Measurements from ENCODE around the gene PTGES3L.
"Not testable (repeated sequence)": the region's sequence is repeated elsewhere in the genome, so short reads cannot be mapped to it uniquely, and the experiment has no call there.

Gene PTGES3L

DNA sequence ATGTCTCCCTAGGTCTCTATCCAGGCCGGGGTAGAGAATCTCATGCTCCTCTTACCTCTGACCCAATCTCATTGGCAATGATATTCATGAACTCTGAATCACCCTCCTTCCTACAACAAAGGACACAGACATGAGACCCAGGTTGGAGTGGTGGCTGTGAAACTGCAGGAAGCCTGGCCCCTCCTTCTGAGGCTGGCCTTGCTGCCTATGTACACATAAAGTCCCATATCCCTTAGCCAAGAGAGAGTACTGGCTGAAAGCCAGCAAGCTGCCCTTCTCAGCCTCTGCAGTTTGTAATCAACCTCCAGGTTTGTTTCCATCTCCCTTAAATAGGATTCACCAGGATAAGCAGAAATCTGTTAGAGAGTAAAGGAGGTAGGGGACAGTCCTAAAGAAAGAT lies 26.2 kb downstream of the PTGES3L start:
- no peaks in the 10 kb centered on the region for H3K4me1 ChIP-seq (ENCODE audit: control insufficient read depth, insufficient read depth, low read length)
- H3K9me3 ChIP-seq (ENCODE audit: control insufficient read depth, low read length), result no peaks in the 10 kb centered on the region
- no peak overlapping the region for H3K4me3 ChIP-seq (ENCODE audit: low read length)
- H3K36me3 ChIP-seq (ENCODE audit: control insufficient read depth, insufficient read depth, low read length), result peaks cover 11% of the 10 kb centered on the region
- no peak overlapping the region for H3K9ac ChIP-seq (ENCODE audit: low read length)
- no peaks in the 10 kb centered on the region for H3K27me3 ChIP-seq (ENCODE audit: control insufficient read depth, insufficient read depth, low read length)

DNA sequence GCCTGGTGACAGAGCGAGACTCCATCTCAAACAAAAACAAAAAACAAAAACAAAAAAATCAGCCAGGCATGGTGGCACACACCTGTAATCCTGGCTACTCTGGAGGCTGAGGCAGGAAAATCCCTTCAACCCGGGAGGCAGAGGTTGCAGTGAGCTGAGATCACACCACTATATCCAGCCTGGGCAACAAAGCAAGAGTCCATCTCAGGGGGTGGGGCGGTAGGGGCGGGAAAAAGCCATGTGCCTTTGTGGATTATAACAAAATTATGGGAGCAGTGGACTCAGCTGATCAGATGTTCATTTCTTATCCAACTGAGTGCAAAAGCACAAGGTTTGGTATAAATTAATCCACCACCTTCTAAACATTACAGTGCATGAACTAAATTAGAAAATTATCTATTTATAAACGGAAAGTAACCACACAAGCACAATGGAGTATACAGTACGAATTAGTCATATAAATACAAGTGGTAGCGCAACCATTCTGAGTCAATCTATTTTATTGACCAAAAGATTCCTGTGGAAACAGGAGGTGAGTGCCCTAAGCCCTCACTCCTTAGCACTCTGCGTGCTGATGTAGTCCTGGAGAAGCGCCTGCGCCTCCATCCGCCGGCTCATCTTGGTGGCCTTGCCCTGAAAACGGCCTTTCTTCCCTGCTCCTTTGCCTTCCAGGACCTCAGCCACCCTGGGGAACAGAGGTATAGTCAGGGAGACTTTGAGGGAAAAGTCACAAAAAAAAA lies 29.7 kb downstream of the PTGES3L start:
- Histone ChIP-seq H3K4me1 (ENCODE audit: control insufficient read depth, insufficient read depth, low read length) (no peaks in the 10 kb centered on the region), H3K9ac (ENCODE audit: low read length) (no peak overlapping the region), H3K36me3 (ENCODE audit: control insufficient read depth, insufficient read depth, low read length) (peaks cover 4% of the 10 kb centered on the region), H3K4me3 (ENCODE audit: low read length) (no peak overlapping the region), H3K27me3 (ENCODE audit: control insufficient read depth, insufficient read depth, low read length) (no peaks in the 10 kb centered on the region), H3K9me3 (ENCODE audit: control insufficient read depth, low read length) (no peaks in the 10 kb centered on the region)

DNA sequence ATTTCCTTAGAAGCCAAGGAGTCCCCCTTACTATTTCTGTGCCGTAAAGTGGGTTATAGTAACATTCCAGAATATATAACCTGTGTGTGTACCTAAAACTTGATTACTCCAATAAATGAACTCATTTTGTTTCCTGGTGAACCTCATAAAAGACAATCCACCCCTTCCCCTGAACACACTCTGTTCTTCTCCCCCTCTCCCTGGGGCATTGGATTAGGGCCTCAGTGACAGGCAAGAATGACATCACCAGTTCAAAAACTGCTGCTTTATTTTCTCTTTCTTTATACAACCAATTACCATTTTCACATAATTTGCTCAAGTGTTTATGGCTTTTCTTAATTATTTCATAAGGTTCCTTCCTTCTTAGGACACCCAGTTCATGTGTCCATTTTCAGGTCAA lies 33.1 kb downstream of the PTGES3L start:
- Histone ChIP-seq H3K9ac (ENCODE audit: low read length) (no peak overlapping the region), H3K4me1 (ENCODE audit: control insufficient read depth, insufficient read depth, low read length) (no peaks in the 10 kb centered on the region)

DNA sequence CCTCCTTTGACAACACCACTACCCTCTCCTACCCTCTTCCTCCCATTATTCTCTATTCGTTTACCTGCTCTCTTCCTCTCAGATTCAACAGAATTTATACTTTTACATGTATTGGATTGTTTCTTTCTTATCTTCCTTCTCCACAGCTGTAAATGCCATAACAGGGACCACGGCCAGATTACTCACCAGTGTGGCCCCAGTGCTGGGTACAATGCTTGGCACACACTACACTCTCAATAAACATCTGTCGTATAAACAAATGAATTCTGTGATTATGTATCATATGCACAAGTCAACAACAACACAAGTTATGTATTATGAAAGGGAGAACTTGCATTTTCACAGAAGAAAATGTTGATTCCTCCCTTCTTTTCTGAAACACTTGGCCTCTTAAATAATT lies 35.7 kb downstream of the PTGES3L start:
- Histone ChIP-seq H3K4me3 (ENCODE audit: low read length) (no peak overlapping the region), H3K9me3 (ENCODE audit: control insufficient read depth, low read length) (no peaks in the 10 kb centered on the region)

More for the DNA sequence above, 33.1 kb downstream of the PTGES3L start:
- H3K36me3 ChIP-seq (ENCODE audit: control insufficient read depth, insufficient read depth, low read length), result no peaks in the 10 kb centered on the region
- H3K27me3 ChIP-seq (ENCODE audit: control insufficient read depth, insufficient read depth, low read length), result no peaks in the 10 kb centered on the region
- H3K4me3 ChIP-seq (ENCODE audit: low read length), result no peak overlapping the region
- no peaks in the 10 kb centered on the region for H3K9me3 ChIP-seq (ENCODE audit: control insufficient read depth, low read length)

DNA sequence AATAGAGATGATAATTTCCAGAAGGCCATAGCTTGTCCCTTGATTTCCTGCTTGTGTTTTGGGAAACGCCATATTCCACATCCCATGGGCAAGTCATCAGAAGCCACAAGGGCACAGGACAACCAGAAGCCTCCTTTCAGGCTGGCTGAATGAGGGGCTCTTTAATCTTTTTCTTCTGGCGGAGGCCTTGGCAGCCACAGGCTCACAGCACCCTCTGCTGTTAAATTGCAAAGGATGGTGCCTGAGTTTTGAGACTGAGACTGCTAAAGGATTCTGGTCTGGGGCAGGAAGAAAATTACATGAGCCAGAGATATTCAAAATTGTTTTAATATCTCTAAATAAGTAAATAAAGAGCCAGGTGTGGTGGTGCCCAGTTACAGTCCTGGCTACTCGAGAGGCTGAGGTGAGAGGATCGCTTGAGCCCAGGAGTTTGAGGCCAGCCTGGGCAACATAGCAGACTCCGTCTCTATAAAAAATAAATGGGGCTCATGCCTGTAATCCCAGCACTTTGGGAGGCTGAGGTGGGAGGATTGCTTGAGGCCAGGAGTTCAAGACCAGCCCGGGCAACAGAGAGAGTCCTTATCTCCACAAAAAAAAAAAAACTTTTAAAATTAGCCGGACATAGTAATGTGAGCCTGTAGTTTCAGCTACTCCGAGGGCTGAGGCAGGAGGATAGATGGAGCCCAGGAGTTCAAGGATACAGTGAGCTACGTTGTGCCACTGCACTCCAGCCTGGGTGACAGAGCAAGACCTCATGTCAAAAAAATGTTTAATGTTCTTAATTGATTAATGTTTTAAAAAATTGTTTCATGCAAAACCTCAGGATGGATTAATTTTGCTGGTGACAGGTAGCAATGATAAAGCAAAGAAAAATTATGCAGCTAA lies 41.9 kb downstream of the PTGES3L start:
- H3K4me3 ChIP-seq (ENCODE audit: low read length), result no peak overlapping the region
- no peaks in the 10 kb centered on the region for H3K4me1 ChIP-seq (ENCODE audit: control insufficient read depth, insufficient read depth, low read length)
- no peak overlapping the region for H3K9ac ChIP-seq (ENCODE audit: low read length)
- no peaks in the 10 kb centered on the region for H3K36me3 ChIP-seq (ENCODE audit: control insufficient read depth, insufficient read depth, low read length)
- no peaks in the 10 kb centered on the region for H3K27me3 ChIP-seq (ENCODE audit: control insufficient read depth, insufficient read depth, low read length)
- no peaks in the 10 kb centered on the region for H3K9me3 ChIP-seq (ENCODE audit: control insufficient read depth, low read length)

More for the DNA sequence above, 35.7 kb downstream of the PTGES3L start:
- no peaks in the 10 kb centered on the region for H3K36me3 ChIP-seq (ENCODE audit: control insufficient read depth, insufficient read depth, low read length)
- no peak overlapping the region for H3K9ac ChIP-seq (ENCODE audit: low read length)
- H3K4me1 ChIP-seq (ENCODE audit: control insufficient read depth, insufficient read depth, low read length), result no peaks in the 10 kb centered on the region
- H3K27me3 ChIP-seq (ENCODE audit: control insufficient read depth, insufficient read depth, low read length), result no peaks in the 10 kb centered on the region

DNA sequence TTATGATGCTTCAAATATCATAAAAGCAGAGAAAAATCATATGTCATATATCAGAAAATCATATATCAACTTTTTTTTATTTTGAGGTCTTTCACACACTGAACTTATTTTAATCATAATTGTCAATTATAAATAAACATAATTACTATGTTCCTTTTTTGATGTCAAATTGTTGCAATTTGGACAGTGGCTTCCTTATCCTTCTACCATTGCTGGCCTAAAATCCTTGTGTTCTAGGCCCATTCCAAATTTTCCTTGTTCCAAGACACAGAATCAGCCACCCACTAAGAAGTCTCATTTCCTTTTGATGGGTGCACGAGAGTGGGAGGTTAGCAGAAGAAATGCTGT lies 50.4 kb downstream of the PTGES3L start:
- no peaks in the 10 kb centered on the region for H3K27me3 ChIP-seq (ENCODE audit: control insufficient read depth, insufficient read depth, low read length)
- no peak overlapping the region for H3K4me3 ChIP-seq (ENCODE audit: low read length)
- H3K9ac ChIP-seq (ENCODE audit: low read length), result no peak overlapping the region
- no peaks in the 10 kb centered on the region for H3K36me3 ChIP-seq (ENCODE audit: control insufficient read depth, insufficient read depth, low read length)
- H3K9me3 ChIP-seq (ENCODE audit: control insufficient read depth, low read length), result no peaks in the 10 kb centered on the region
- H3K4me1 ChIP-seq (ENCODE audit: control insufficient read depth, insufficient read depth, low read length), result peaks cover 9% of the 10 kb centered on the region

DNA sequence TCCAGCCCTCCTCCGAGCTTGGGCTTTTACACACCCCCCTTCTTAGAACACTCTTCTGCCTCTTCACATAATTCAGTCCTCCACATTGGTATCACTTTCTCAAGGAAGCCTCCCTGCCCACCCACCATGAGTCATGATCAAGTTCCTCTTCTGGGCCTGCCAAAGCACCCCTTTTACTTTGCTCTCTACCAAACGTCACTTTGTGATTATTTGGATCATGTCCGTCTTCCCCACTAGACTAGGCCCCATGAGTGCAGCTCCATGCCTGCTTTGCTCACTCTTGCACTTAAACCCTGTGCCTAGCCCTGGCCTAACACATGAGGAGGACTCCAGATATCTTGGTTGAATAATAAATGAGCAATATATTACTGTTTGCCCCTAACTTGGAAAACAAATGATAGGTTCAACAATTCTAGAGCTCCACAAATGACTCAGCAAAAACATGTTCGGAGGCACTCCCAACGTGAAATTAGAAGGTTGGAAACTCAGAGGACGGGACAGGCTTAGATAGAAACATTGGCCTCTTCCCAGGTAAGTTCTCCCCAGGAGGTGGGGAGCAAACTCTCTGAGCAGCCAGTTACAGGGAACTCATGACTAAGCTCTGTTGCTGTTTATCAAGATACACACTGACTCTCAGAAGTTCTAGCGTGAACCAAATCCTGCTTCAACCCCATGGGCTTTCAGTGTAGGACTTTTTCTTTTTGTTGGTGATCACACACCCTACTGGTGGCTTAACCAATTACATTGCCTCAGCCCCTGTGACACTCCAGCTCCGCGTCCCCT lies 51.0 kb downstream of the PTGES3L start:
- Histone ChIP-seq H3K9me3 (ENCODE audit: control insufficient read depth, low read length) (no peaks in the 10 kb centered on the region), H3K4me1 (ENCODE audit: control insufficient read depth, insufficient read depth, low read length) (peaks cover 9% of the 10 kb centered on the region), H3K9ac (ENCODE audit: low read length) (no peak overlapping the region), H3K27me3 (ENCODE audit: control insufficient read depth, insufficient read depth, low read length) (no peaks in the 10 kb centered on the region), H3K4me3 (ENCODE audit: low read length) (no peak overlapping the region), H3K36me3 (ENCODE audit: control insufficient read depth, insufficient read depth, low read length) (no peaks in the 10 kb centered on the region)

DNA sequence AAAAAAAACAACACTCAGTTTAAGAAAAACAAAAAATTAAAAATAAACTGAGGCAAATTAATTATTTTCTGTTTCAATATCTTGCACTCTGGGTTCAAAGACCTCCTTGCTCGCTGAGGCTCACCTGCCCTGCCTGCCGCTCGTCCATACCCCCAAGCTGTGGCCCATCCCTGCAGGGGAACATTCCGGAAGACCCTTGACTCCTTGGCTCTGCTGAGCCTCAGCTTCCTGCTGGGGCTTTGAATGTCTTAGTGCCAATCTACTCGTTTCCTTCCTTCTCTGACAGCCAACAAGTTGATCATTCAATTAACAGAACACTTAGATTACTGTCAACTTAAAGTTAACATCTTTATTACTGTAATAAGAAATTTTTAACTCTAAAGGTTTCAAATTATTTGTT lies 55.0 kb downstream of the PTGES3L start:
- H3K27me3 ChIP-seq (ENCODE audit: control insufficient read depth, insufficient read depth, low read length), result no peaks in the 10 kb centered on the region
- H3K4me1 ChIP-seq (ENCODE audit: control insufficient read depth, insufficient read depth, low read length), result peaks cover 16% of the 10 kb centered on the region
- H3K9me3 ChIP-seq (ENCODE audit: control insufficient read depth, low read length), result no peaks in the 10 kb centered on the region
- H3K36me3 ChIP-seq (ENCODE audit: control insufficient read depth, insufficient read depth, low read length), result no peaks in the 10 kb centered on the region
- H3K4me3 ChIP-seq (ENCODE audit: low read length), result no peak overlapping the region
- H3K9ac ChIP-seq (ENCODE audit: low read length), result no peak overlapping the region

DNA sequence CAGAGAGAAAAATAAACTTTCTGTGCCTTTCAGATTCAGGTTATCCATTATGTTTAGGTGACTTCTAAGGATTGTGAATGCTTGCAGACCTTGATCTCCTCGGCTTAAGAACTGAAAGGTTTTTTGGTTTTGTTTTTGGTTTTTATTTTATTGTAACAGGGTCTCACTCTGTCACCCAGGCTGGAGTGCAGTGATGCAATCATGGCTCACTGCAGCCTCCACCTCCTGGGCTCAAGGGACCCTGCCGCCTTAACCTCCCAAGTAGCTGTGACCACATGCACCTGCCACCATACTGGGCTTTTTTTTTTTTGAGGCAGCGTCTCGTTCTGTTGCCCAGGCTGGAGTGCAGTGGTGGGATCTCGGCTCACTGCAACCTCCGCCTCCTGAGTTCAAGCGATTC lies 56.4 kb downstream of the PTGES3L start:
- not testable (repeated sequence) for H3K36me3 ChIP-seq (ENCODE audit: control insufficient read depth, insufficient read depth, low read length)

DNA sequence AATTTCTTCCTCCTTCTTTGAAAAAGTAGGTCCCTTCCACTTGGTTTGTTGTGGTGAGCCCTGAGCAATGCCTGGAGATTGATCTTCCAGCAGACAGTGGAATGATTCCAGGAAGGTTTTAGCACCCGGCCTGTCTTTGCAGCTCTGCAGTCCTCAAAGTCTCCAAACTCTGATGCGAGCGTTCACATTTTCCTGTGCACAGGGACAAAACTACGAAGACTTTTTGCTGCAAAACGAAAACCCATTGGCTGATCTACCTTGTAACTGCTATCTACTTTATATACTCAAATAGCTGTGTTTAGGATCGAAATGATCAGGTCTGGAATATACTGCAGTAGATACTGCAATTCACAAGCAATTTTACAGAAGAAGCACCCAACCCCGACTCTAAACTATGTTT lies 57.6 kb downstream of the PTGES3L start:
- H3K27me3 ChIP-seq (ENCODE audit: control insufficient read depth, insufficient read depth, low read length), result no peaks in the 10 kb centered on the region
- no peaks in the 10 kb centered on the region for H3K36me3 ChIP-seq (ENCODE audit: control insufficient read depth, insufficient read depth, low read length)
- no peak overlapping the region for H3K9ac ChIP-seq (ENCODE audit: low read length)
- peaks cover 14% of the 10 kb centered on the region for H3K4me1 ChIP-seq (ENCODE audit: control insufficient read depth, insufficient read depth, low read length)
- H3K9me3 ChIP-seq (ENCODE audit: control insufficient read depth, low read length), result no peaks in the 10 kb centered on the region
- H3K4me3 ChIP-seq (ENCODE audit: low read length), result no peak overlapping the region

More for the DNA sequence above, 56.4 kb downstream of the PTGES3L start:
- H3K27me3 ChIP-seq (ENCODE audit: control insufficient read depth, insufficient read depth, low read length); H3K4me3 ChIP-seq (ENCODE audit: low read length); H3K9ac ChIP-seq (ENCODE audit: low read length); H3K9me3 ChIP-seq (ENCODE audit: control insufficient read depth, low read length): not testable (repeated sequence)
- H3K4me1 ChIP-seq (ENCODE audit: control insufficient read depth, insufficient read depth, low read length), result peaks cover 16% of the 10 kb centered on the region

DNA sequence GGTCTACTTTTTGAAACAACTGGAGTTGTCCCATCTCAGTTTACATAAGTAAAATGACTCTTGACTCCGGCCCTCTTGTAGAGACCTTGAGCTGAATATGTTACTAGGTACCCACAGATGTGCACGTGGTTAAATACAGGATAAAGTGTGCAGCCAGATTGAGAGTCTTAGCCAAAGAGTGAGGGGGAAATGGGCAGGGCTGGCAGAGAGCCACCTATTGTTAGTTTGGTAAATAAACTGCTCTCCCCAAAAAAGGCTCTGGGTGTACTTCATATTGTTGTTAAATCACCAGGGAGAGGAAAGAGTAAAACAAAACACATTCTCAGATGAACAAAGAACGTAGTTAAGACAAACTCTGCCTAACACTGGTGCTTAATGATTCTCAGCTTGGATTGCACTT lies 59.0 kb downstream of the PTGES3L start:
- no peaks in the 10 kb centered on the region for H3K27me3 ChIP-seq (ENCODE audit: control insufficient read depth, insufficient read depth, low read length)
- no peak overlapping the region for H3K9ac ChIP-seq (ENCODE audit: low read length)
- H3K4me1 ChIP-seq (ENCODE audit: control insufficient read depth, insufficient read depth, low read length), result peaks cover 14% of the 10 kb centered on the region

More for the DNA sequence above, 59.0 kb downstream of the PTGES3L start:
- H3K36me3 ChIP-seq (ENCODE audit: control insufficient read depth, insufficient read depth, low read length), result no peaks in the 10 kb centered on the region
- H3K4me3 ChIP-seq (ENCODE audit: low read length), result no peak overlapping the region
- H3K9me3 ChIP-seq (ENCODE audit: control insufficient read depth, low read length), result no peaks in the 10 kb centered on the region

All from mucosa of stomach (tissue), 1 donor.